Vagina (tissue), 2 donors: ENCODE measurements around the gene RFFL.

Experiments used
- CTCF ChIP-seq, 3 experiments: fragments of 450-650 bp in 2 of 3; fragments of 200-600 bp in 1 of 3; sonication (generic) in 1 of 3; IDR thresholded peaks; one replicate each; pipeline ENCODE4 v1.5.1; 2017 to 2019; ENCODE audit warnings: antibody characterized with exemption in 3 of 3, mild to moderate bottlenecking in 2 of 3, moderate library complexity in 2 of 3
- POLR2A ChIP-seq, 2 donors: fragments of 450-650 bp; IDR thresholded peaks; one replicate each; pipeline ENCODE4 v1.6.1; 2017; ENCODE audit warnings: antibody characterized with exemption in 2 of 2, mild to moderate bottlenecking in 2 of 2, moderate library complexity in 2 of 2
- POLR2AphosphoS5 ChIP-seq, 2 donors: sonication (generic); formaldehyde crosslinking; IDR thresholded peaks; one replicate each; pipeline ENCODE4 v1.9.0; 2017; ENCODE audit warnings: antibody characterized with exemption in 2 of 2, mild to moderate bottlenecking in 2 of 2, low read depth in 1 of 2; ENCODE audit not compliant: insufficient read depth in 1 of 2

- TF ChIP-seq CTCF (IDR thresholded peaks at IDR 0.05) = no peak
- TF ChIP-seq POLR2A (IDR thresholded peaks at IDR 0.05) = no peak
- TF ChIP-seq POLR2AphosphoS5 (IDR thresholded peaks at IDR 0.05; ENCODE audit: insufficient read depth in 1 of 2, low read depth in 1 of 2) = no peak
Observed at GRCh38 chr17:35095741-35096140, 32.2 kb upstream of the RFFL start.
